ENCODE measurements around the gene SPDYE6.

GRCh38 chr7:102319671-102320070 lies 36.6 kb downstream of the SPDYE6 start:
- TF ChIP-seq CTCF (IDR thresholded peaks at IDR 0.05; ENCODE audit: low read depth, low read length) (no peak), EZH2phosphoT487 (IDR thresholded peaks at IDR 0.05; ENCODE audit: low read depth) (no peak)

Data from OCI-LY3 (cell line).